GM12891 (cell line): ENCODE measurements around the gene GYS1.

Experiments used
- POLR2A ChIP-seq: IDR thresholded peaks from 2 replicates; pipeline ENCODE4 v1.6.1; 2011; ENCODE audit warnings: low read depth, low read length, control low read depth
- POLR2AphosphoS5 ChIP-seq: IDR thresholded peaks from 2 replicates; pipeline ENCODE4 v1.6.1; 2011; ENCODE audit warnings: low read depth, low read length, control low read depth

- TF ChIP-seq POLR2A (no peak), POLR2AphosphoS5 (no peak)
These were observed 46.4 kb downstream of the GYS1 start for GRCh38 chr19:48946463-48947257.
